HCT116 (cell line): ENCODE measurements around the gene PDE6B. TPM values are rescaled to one million over a fixed set of nuclear protein-coding genes. Genes with fewer than 3 reads are reported as not detected.

Experiments
- ATAC-seq: fragments of 200-7000 bp; cut with Tn5 transposase; 2 replicates; pipeline ENCODE4 v1.9.1; 2020; ENCODE audit warnings: mild to moderate bottlenecking, moderate library complexity
- BruUV-seq: library from RNA; stranded (reverse); fragments of 400-500 nt; replicated peaks from 2 replicates; lab custom pipeline; 2021; lab: Mats Ljungman, UMichigan
- CTCF ChIA-PET: fragments of 300-600 bp; sonication (Branson Sonifier 250); formaldehyde crosslinking; loops from one replicate; lab custom pipeline; 2021; ENCODE audit warnings: antibody characterized with exemption; lab: Charles Lee
- POLR2A ChIA-PET: fragments of 300-600, 350-600 bp; sonication (Branson Sonifier 250); formaldehyde crosslinking; loops from one replicate; lab custom pipeline; 2021; ENCODE audit warnings: antibody characterized with exemption; lab: Charles Lee
- RAD21 ChIA-PET, 2 experiments: fragments of 300-600 bp; sonication (Branson Sonifier 250); formaldehyde crosslinking; loops; one replicate each; lab custom pipeline; 2023; ENCODE audit warnings: low total read pairs in 2 of 2; ENCODE audit not compliant: uncharacterized antibody in 2 of 2, unreplicated experiment in 2 of 2, low non-redundant PET in 1 of 2; lab: Charles Lee
- DNase-seq: peaks from one replicate; pipeline ENCODE4 v3.0.0-alpha.2; 2010; ENCODE audit warnings: low read depth, low spot score
- H2AFZ ChIP-seq: fragments of 200-600 bp; shearing (Covaris generic), sonication (generic); 2 replicates; pipeline ENCODE4 v1.6.1; 2017; ENCODE audit warnings: low read depth, mixed run types, mixed read lengths, antibody characterized with exemption, low read length; ENCODE audit not compliant: poor library complexity, severe bottlenecking
- H3K27ac ChIP-seq: 2 replicates; pipeline ENCODE4 v1.5.1; 2012; ENCODE audit warnings: low read depth, low read length
- H3K27me3 ChIP-seq: fragments of 200-600 bp; sonication (generic); 2 replicates; pipeline ENCODE4 v1.6.1; 2016; ENCODE audit warnings: mixed run types, low read length, mixed read lengths; ENCODE audit not compliant: insufficient read depth
- H3K36me3 ChIP-seq, 2 experiments: fragments of 200-500 bp in 1 of 2; fragments of 200-600 bp in 1 of 2; sonication (Bioruptor generic) in 1 of 2; sonication (generic) in 1 of 2; 2 replicates each; pipeline versions ENCODE4 v1.5.1 to v1.6.1; 2014 to 2016; ENCODE audit warnings: low read length in 2 of 2, inconsistent platforms in 1 of 2, mixed read lengths in 1 of 2, mixed run types in 1 of 2; ENCODE audit not compliant: insufficient read depth in 2 of 2, control insufficient read depth in 1 of 2
- H3K4me1 ChIP-seq, 2 experiments: fragments of 200-600 bp in 1 of 2; sonication (generic) in 1 of 2; 2 replicates each; pipeline versions ENCODE4 v1.5.1 to v1.6.1; 2012 to 2017; ENCODE audit warnings: low read length in 2 of 2, inconsistent platforms in 1 of 2, mild to moderate bottlenecking in 1 of 2, mixed read lengths in 1 of 2, mixed run types in 1 of 2, moderate library complexity in 1 of 2; ENCODE audit not compliant: insufficient read depth in 2 of 2, control insufficient read depth in 1 of 2
- H3K4me2 ChIP-seq: fragments of 200-600 bp; sonication (generic); 2 replicates; pipeline ENCODE4 v1.6.1; 2017; ENCODE audit warnings: mixed run types, low read length, mixed read lengths
- H3K4me3 ChIP-seq, 2 experiments: fragments of 200-600 bp in 1 of 2; sonication (generic) in 1 of 2; replicated peaks in 1 of 2; 2 replicates each; pipeline ENCODE4 v1.5.1; 2011 to 2016; ENCODE audit warnings: low read length in 2 of 2, control low read depth in 1 of 2, low read depth in 1 of 2, mild to moderate bottlenecking in 1 of 2, mixed read lengths in 1 of 2, mixed run types in 1 of 2
- H3K79me2 ChIP-seq: fragments of 200-600 bp; sonication (generic); 2 replicates; pipeline ENCODE4 v1.6.1; 2017; ENCODE audit warnings: mild to moderate bottlenecking, mixed run types, low read length, moderate library complexity, mixed read lengths; ENCODE audit not compliant: insufficient read depth
- H3K9ac ChIP-seq: fragments of 200-600 bp; sonication (generic); 2 replicates; pipeline ENCODE4 v1.6.1; 2016; ENCODE audit warnings: low read length, mixed read lengths
- H3K9me2 ChIP-seq: fragments of 200-600 bp; sonication (generic), shearing (Covaris generic); 2 replicates; pipeline ENCODE4 v1.6.1; 2017; ENCODE audit warnings: mixed run types, mild to moderate bottlenecking, moderate library complexity; ENCODE audit not compliant: insufficient read depth
- H3K9me3 ChIP-seq, 2 experiments: fragments of 200-500 bp in 1 of 2; fragments of 200-600 bp in 1 of 2; sonication (Bioruptor generic) in 1 of 2; sonication (generic) in 1 of 2; 2 replicates each; pipeline ENCODE4 v1.6.1; 2014 to 2017; ENCODE audit warnings: low read length in 2 of 2, mixed read lengths in 2 of 2, inconsistent platforms in 1 of 2, low read depth in 1 of 2, mild to moderate bottlenecking in 1 of 2, mixed run types in 1 of 2, moderate library complexity in 1 of 2; ENCODE audit not compliant: control insufficient read depth in 1 of 2, insufficient read depth in 1 of 2
- H4K20me1 ChIP-seq: fragments of 200-600 bp; sonication (generic), shearing (Covaris generic); 2 replicates; pipeline ENCODE4 v1.6.1; 2017; ENCODE audit warnings: mixed run types, mild to moderate bottlenecking, moderate library complexity; ENCODE audit not compliant: insufficient read depth
- CEBPB ChIP-seq: IDR thresholded peaks from 2 replicates; pipeline ENCODE4 v1.6.1; 2012; ENCODE audit warnings: low read depth
- EZH2 ChIP-seq: fragments of 200-600 bp; sonication (generic); IDR thresholded peaks from 2 replicates; pipeline ENCODE4 v1.6.1; 2017; ENCODE audit warnings: antibody characterized with exemption, mixed run types
- POLR2AphosphoS5 ChIP-seq: IDR thresholded peaks from 2 replicates; pipeline ENCODE4 v1.6.1; 2011; ENCODE audit warnings: mild to moderate bottlenecking, low read depth, low read length, moderate library complexity
- REST ChIP-seq: IDR thresholded peaks from 2 replicates; pipeline ENCODE4 v1.6.1; 2012; ENCODE audit warnings: low read depth
- SP1 ChIP-seq: IDR thresholded peaks from 2 replicates; pipeline ENCODE4 v1.6.1; 2012; ENCODE audit warnings: low read depth
- SRF ChIP-seq: IDR thresholded peaks from 2 replicates; pipeline ENCODE4 v1.6.1; 2012; ENCODE audit warnings: low read depth
- TCF7L2 ChIP-seq: IDR thresholded peaks from 2 replicates; pipeline ENCODE4 v1.7.0; 2011; ENCODE audit warnings: borderline replicate concordance, inconsistent platforms; ENCODE audit not compliant: insufficient read depth, insufficient read length; ENCODE audit errors: extremely low read depth
- YY1 ChIP-seq: IDR thresholded peaks from 2 replicates; pipeline ENCODE4 v1.6.1; 2011; ENCODE audit warnings: low read length, low read depth, moderate library complexity, mild to moderate bottlenecking; ENCODE audit not compliant: insufficient replicate concordance; ENCODE audit errors: extremely low read depth
- ZNF274 ChIP-seq: fragments of 200-500 bp; sonication (Bioruptor generic); IDR thresholded peaks from 2 replicates; pipeline ENCODE4 v1.6.1; 2014; ENCODE audit warnings: mild to moderate bottlenecking, low read depth, low read length, inconsistent platforms
- intact Hi-C: fragments of 100-400 bp; cut with micrococcal nuclease; formaldehyde crosslinking; loops from 2 replicates; pipeline ENCODE4 v1.10.0; 2022
- total RNA-seq: library from RNA; stranded (reverse); gene quantifications from one replicate; pipeline ENCODE4 v1.2.1, GENCODE V29; 2021; ENCODE audit not compliant: unreplicated experiment
- TF ChIP-seq, protein P1 (sequence below): IDR thresholded peaks from 2 replicates; pipeline ENCODE4 v1.6.1; 2011; ENCODE audit warnings: mild to moderate bottlenecking, low read length, moderate library complexity; ENCODE audit not compliant: insufficient replicate concordance; ENCODE audit errors: extremely low read depth

The PDE6B gene
- total RNA-seq, 1 experiment from 2014 or later: not detected

- no peaks in the 10 kb centered on the region for H3K36me3 ChIP-seq
- H4K20me1 ChIP-seq: no peaks in the 10 kb centered on the region
- DNase-seq: no peak
- RAD21 ChIA-PET: no interaction called here
- H3K4me2 ChIP-seq: no peak overlapping the region
- ATAC-seq: no peak
- POLR2A ChIA-PET: no interaction called here
- H3K4me3 ChIP-seq: no peak overlapping the region
- TF ChIP-seq POLR2AphosphoS5 (no peak), SP1 (no peak), EZH2 (no peak), ZNF274 (no peak), CEBPB (no peak), SRF (no peak), TCF7L2 (no peak), REST (no peak), YY1 (no peak)
- TF ChIP-seq, protein P1, sequence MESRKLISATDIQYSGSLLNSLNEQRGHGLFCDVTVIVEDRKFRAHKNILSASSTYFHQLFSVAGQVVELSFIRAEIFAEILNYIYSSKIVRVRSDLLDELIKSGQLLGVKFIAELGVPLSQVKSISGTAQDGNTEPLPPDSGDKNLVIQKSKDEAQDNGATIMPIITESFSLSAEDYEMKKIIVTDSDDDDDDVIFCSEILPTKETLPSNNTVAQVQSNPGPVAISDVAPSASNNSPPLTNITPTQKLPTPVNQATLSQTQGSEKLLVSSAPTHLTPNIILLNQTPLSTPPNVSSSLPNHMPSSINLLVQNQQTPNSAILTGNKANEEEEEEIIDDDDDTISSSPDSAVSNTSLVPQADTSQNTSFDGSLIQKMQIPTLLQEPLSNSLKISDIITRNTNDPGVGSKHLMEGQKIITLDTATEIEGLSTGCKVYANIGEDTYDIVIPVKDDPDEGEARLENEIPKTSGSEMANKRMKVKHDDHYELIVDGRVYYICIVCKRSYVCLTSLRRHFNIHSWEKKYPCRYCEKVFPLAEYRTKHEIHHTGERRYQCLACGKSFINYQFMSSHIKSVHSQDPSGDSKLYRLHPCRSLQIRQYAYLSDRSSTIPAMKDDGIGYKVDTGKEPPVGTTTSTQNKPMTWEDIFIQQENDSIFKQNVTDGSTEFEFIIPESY: no peak
- CTCF ChIA-PET: no interaction called here
- H3K79me2 ChIP-seq: peaks cover 23% of the 10 kb centered on the region
- H3K4me1 ChIP-seq: peaks cover 3 to 9% of the 10 kb centered on the region in 2 experiments; a peak in 3 of 4 replicates
- no peaks in the 10 kb centered on the region for H3K27me3 ChIP-seq
- no peak overlapping the region for H2AFZ ChIP-seq
- intact Hi-C loops: no loop called here
- H3K27ac ChIP-seq: no peak overlapping the region
- no peaks in the 10 kb centered on the region for H3K9me2 ChIP-seq
- BruUV-seq: no TSS peak
- H3K9ac ChIP-seq: no peak overlapping the region
- no peaks in the 10 kb centered on the region for H3K9me3 ChIP-seq
Observed at GRCh38 chr4:703336-704197, 78.2 kb downstream of the PDE6B start.
